Progenitor cell of endocrine pancreas (in vitro differentiated cells): Measurements from ENCODE around the gene VPS51. TPM values are rescaled to one million over a fixed set of nuclear protein-coding genes. Genes with fewer than 3 reads are reported as not detected.

ENCODE experiments used
- DNase-seq: peaks from one replicate; pipeline ENCODE4 v3.0.0; 2021; ENCODE audit warnings: low spot score; ENCODE audit not compliant: unreplicated experiment
- H3K27ac Mint-ChIP-seq: 2 replicates; pipeline ENCODE4 v1.8.0; 2021; ENCODE audit warnings: mild to moderate bottlenecking, moderate library complexity, mixed read lengths
- H3K27me3 Mint-ChIP-seq: 2 replicates; pipeline ENCODE4 v1.8.0; 2021; ENCODE audit warnings: mixed read lengths
- H3K36me3 Mint-ChIP-seq: 2 replicates; pipeline ENCODE4 v1.8.0; 2022; ENCODE audit warnings: mixed read lengths; ENCODE audit not compliant: insufficient read depth
- H3K4me1 Mint-ChIP-seq: 2 replicates; pipeline ENCODE4 v1.8.0; 2021; ENCODE audit warnings: low read depth, mixed read lengths
- H3K4me3 Mint-ChIP-seq: 2 replicates; pipeline ENCODE4 v1.8.0; 2021; ENCODE audit warnings: low read depth, mild to moderate bottlenecking, moderate library complexity, mixed read lengths
- H3K9me3 Mint-ChIP-seq: 2 replicates; pipeline ENCODE4 v1.8.0; 2021; ENCODE audit warnings: low read depth, mixed read lengths
- total RNA-seq: library from RNA; stranded (reverse); gene quantifications from 2 replicates; pipeline ENCODE4 v1.2.1, GENCODE V29; 2021
- TF ChIP-seq, protein P1 (sequence below): fragments of 200-600 bp; sonication (generic); IDR thresholded peaks from one replicate; pipeline ENCODE4 v1.5.0; 2021; ENCODE audit warnings: antibody characterized with exemption, mild to moderate bottlenecking; ENCODE audit not compliant: unreplicated experiment

The VPS51 gene
- total RNA-seq, 1 donor from 2014 or later: 112 TPM

DNA sequence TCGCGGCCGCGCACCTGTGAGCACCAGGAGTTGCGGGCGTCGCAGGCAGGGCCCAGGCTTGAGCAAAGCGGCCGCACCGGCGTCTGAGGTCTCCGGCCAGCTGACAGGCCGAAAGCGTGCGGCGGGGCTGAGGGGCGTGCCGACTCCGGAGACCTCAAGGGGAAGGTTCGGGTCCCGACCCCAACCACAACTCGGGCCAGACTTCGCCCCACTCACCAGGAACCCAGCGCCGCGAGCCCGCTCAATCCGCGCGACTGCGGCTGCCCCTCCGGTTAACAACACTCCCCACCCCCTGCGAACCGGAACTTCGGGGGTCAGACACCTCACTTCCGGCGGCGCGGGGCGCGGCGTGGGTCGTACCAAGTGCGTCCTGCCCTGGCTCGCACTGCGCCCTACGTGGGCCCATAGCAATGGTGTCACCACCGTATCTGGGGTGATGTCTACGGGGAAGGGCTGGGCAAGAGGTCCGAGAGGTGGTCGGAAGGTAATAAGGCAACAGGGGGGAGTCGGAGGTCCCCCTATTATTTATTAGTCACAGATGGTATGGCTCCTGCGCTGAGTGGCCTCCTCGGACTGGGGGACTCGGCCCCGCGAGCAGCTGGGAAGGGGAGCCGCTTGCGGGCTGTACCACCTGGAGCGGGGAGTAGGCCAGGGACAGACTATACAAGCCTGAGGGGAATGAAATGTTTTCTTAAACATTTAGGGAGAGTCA, 38.4 kb downstream of the VPS51 start, which contains the start of gene SYVN1:
Gene SYVN1, minus strand, starts transcription at position 280 of the 712 bp plus-strand sequence. CDS start 918 bp downstream, outside the sequence.
- Mint-ChIP-seq H3K36me3 (peaks cover 4% of the 10 kb centered on the region), H3K27ac (peak within 1 kb of the TSS; percentile 100), H3K27me3 (no peaks in the 10 kb centered on the region), H3K4me3 (peak within 1 kb of the TSS; percentile 98), H3K9me3 (no peaks in the 10 kb centered on the region), H3K4me1 (peaks cover 20% of the 10 kb centered on the region)
- DNase-seq: peak; percentile 74
- TF ChIP-seq, protein P1, sequence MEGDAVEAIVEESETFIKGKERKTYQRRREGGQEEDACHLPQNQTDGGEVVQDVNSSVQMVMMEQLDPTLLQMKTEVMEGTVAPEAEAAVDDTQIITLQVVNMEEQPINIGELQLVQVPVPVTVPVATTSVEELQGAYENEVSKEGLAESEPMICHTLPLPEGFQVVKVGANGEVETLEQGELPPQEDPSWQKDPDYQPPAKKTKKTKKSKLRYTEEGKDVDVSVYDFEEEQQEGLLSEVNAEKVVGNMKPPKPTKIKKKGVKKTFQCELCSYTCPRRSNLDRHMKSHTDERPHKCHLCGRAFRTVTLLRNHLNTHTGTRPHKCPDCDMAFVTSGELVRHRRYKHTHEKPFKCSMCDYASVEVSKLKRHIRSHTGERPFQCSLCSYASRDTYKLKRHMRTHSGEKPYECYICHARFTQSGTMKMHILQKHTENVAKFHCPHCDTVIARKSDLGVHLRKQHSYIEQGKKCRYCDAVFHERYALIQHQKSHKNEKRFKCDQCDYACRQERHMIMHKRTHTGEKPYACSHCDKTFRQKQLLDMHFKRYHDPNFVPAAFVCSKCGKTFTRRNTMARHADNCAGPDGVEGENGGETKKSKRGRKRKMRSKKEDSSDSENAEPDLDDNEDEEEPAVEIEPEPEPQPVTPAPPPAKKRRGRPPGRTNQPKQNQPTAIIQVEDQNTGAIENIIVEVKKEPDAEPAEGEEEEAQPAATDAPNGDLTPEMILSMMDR: no peak

DNA sequence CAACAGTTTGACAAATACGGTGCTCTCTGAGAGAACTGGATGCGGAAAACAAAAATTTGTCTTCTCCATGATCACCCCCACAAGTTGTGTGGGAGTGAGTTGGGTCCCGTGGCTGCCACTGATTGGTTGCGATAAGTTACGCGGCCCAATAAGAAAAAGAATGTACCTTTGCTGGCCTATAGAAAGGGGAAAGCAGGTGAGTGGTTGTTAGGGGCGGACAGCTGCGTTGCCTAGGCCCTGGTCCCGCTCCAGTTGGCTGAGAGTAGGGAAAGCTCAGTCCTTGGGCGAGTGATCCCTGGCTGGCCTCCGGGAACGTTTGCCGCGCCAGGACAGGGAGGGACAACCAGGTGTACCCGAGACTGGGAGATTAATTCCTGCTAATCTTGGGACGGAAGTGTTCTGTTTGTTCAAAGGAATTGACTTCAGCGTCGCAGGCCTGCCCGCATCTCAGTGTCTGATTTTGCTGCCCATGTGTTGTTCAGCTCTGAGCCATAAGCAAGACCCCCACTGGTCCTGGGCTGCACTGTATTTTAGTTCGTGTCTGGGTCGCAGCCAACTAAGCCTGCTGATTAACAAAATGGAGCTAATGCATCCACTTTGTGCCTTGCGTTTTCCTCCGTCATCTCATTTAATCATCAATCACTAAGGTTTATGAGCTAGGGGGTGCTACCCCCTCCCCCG, 39.1 kb downstream of the VPS51 start:
- H3K27ac Mint-ChIP-seq: peak overlapping the region; percentile 100
- peaks cover 4% of the 10 kb centered on the region for H3K36me3 Mint-ChIP-seq
- no peaks in the 10 kb centered on the region for H3K27me3 Mint-ChIP-seq
- TF ChIP-seq, protein P1: no peak
- peaks cover 20% of the 10 kb centered on the region for H3K4me1 Mint-ChIP-seq
- DNase-seq: peak; percentile 80
- H3K4me3 Mint-ChIP-seq: peak overlapping the region; percentile 98
- H3K9me3 Mint-ChIP-seq: no peaks in the 10 kb centered on the region

GRCh38 chr11:65135633-65136145, 39.7 kb downstream of the VPS51 start:
- TF ChIP-seq, protein P1: no peak
- H3K27me3 Mint-ChIP-seq: peaks cover 3% of the 10 kb centered on the region
- H3K27ac Mint-ChIP-seq: peak overlapping the region; percentile 100
- H3K4me3 Mint-ChIP-seq: peak overlapping the region; percentile 98
- H3K36me3 Mint-ChIP-seq: peaks cover 4% of the 10 kb centered on the region
- no peak for DNase-seq
- peaks cover 20% of the 10 kb centered on the region for H3K4me1 Mint-ChIP-seq
- H3K9me3 Mint-ChIP-seq: no peaks in the 10 kb centered on the region

GRCh38 chr11:65136515-65137096, 40.6 kb downstream of the VPS51 start:
- H3K9me3 Mint-ChIP-seq: no peaks in the 10 kb centered on the region
- H3K27me3 Mint-ChIP-seq: peaks cover 7% of the 10 kb centered on the region
- peak overlapping the region; percentile 55 for H3K4me3 Mint-ChIP-seq
- H3K36me3 Mint-ChIP-seq: no peaks in the 10 kb centered on the region
- H3K27ac Mint-ChIP-seq: peak overlapping the region; percentile 92
- peaks cover 20% of the 10 kb centered on the region for H3K4me1 Mint-ChIP-seq
- no peak for DNase-seq
- TF ChIP-seq, protein P1: no peak

DNA sequence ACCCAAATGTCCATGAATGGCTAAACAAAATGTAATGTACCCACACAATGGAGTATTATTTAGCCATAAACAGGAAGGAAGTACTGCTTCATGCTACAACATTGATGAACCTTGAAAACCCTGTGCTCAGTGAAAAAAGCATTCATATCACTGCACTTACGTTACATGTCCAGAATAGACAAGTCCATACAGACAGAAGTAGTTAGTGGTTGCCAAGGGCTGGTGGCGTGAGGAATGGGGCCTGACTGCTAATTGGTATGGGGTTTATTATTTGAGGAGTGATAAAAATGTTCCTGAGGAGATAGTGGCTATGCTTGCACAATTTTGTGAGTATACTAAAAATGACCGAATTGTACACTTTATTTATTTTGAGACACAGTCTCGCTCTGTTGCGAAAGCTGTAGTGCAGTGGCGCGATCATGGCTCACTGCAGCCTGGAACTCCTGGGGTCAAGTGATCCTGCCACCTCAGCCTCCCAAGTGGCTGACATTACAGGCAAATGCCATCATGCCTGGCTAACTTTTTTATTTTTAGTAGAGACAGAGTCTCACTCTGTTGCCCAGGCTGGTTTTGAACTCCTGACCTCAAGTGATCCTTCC, 46.0 kb downstream of the VPS51 start:
- no peak overlapping the region for H3K4me3 Mint-ChIP-seq
- no peak overlapping the region for H3K27ac Mint-ChIP-seq
- TF ChIP-seq, protein P1: no peak
- H3K4me1 Mint-ChIP-seq: no peaks in the 10 kb centered on the region
- peaks cover 13% of the 10 kb centered on the region for H3K27me3 Mint-ChIP-seq
- no peak for DNase-seq
- no peaks in the 10 kb centered on the region for H3K9me3 Mint-ChIP-seq
- no peaks in the 10 kb centered on the region for H3K36me3 Mint-ChIP-seq
